ENCODE results near the gene RAP1GAP2.
"Not testable (repeated sequence)": the region's sequence is repeated elsewhere in the genome, so short reads cannot be mapped to it uniquely, and the experiment has no call there.

The RAP1GAP2 gene

DNA sequence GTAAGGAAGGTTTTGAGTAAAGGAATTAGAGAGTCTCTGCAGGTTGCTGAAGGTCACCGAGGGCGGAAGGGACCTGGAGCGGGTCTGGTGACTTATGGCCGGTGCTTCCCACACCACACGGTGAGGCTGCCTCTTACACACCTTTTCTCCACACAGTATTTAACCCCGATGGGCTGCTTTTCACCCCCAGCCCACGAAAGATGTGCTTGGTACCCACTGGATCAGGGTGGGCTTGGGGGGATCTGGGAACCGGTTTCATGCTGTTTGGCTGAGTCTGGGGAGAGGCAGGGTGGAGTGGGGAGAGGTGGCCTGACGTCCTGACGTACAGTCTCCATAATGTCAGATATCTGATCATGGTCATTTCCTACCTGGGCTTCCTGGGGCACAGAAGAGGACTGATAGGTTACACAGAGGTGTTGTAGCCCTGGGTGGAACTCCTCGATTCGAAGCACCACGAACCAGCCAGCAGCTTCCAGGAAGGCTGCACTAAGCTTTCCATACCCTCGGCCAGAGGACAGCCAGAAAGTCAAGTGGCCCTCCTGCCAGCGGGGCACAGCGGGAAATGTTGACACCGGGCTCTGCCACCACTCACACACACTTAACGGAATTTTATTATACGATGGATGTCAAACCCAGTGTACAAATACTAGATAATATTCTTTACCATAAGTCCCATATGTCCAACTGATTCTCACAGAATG lies 233.1 kb downstream of the RAP1GAP2 start:
- no peaks in the 10 kb centered on the region for H3K27me3 ChIP-seq (ENCODE audit: insufficient read depth, low read length)
- no peak overlapping the region for H3K18ac ChIP-seq (ENCODE audit: low read length)
- no peaks in the 10 kb centered on the region for H3K79me2 ChIP-seq (ENCODE audit: control insufficient read depth, insufficient read depth, low read length, poor library complexity)
- H3K79me1 ChIP-seq (ENCODE audit: low read length) = no peaks in the 10 kb centered on the region
- no peak overlapping the region for H3K9ac ChIP-seq (ENCODE audit: low read length)
- no peak overlapping the region for H3K27ac ChIP-seq (ENCODE audit: low read depth, low read length)
- no peak overlapping the region for H2BK120ac ChIP-seq (ENCODE audit: insufficient read depth, low read length, poor library complexity)
- H3K4me2 ChIP-seq (ENCODE audit: low read length) = no peak overlapping the region
- H3K9me3 ChIP-seq (ENCODE audit: insufficient read depth, low read depth, low read length) = no peaks in the 10 kb centered on the region
- no peak overlapping the region for H2AFZ ChIP-seq (ENCODE audit: insufficient read depth, low read length, poor library complexity)
- no peak overlapping the region for H2BK12ac ChIP-seq (ENCODE audit: low read length)
- no peaks in the 10 kb centered on the region for H3K4me1 ChIP-seq (ENCODE audit: control insufficient read depth in 1 of 2, insufficient read depth in 2 of 2, low read length in 2 of 2)
- no peak overlapping the region for H3K4me3 ChIP-seq (ENCODE audit: low read depth, low read length)
- H4K91ac ChIP-seq (ENCODE audit: low read depth, low read length) = no peak overlapping the region
- no peak overlapping the region for H4K12ac ChIP-seq (ENCODE audit: low read depth, low read length)
- H2AK5ac ChIP-seq (ENCODE audit: low read length) = no peak overlapping the region
- no peak overlapping the region for H4K8ac ChIP-seq (ENCODE audit: low read depth, low read length)
- H3K36me3 ChIP-seq (ENCODE audit: control insufficient read depth in 1 of 2, insufficient read depth in 2 of 2, low read length in 2 of 2) = peaks cover 9 to 18% of the 10 kb centered on the region in 2 experiments
- H3K4ac ChIP-seq (ENCODE audit: low read depth, low read length) = no peak overlapping the region
- no CpG with 5 or more reads among the region's 19 CpGs for WGBS (ENCODE audit: extremely low coverage, insufficient coverage, insufficient read length)
- no peak overlapping the region for H2BK5ac ChIP-seq (ENCODE audit: low read depth, low read length, poor library complexity)
- no peak for DNase-seq
- H3K14ac ChIP-seq (ENCODE audit: low read length) = no peak overlapping the region
- no peak overlapping the region for H3K23ac ChIP-seq (ENCODE audit: low read length)

- Histone ChIP-seq H3K18ac (ENCODE audit: low read length) (no peak overlapping the region), H2BK120ac (ENCODE audit: insufficient read depth, low read length, poor library complexity) (no peak overlapping the region), H3K79me1 (ENCODE audit: low read length) (no peaks in the 10 kb centered on the region), H3K14ac (ENCODE audit: low read length) (no peak overlapping the region), H2BK5ac (ENCODE audit: low read depth, low read length, poor library complexity) (no peak overlapping the region), H3K36me3 (ENCODE audit: control insufficient read depth in 1 of 2, insufficient read depth in 2 of 2, low read length in 2 of 2) (peaks cover 9 to 18% of the 10 kb centered on the region in 2 experiments), H2AK5ac (ENCODE audit: low read length) (no peak overlapping the region), H3K4ac (ENCODE audit: low read depth, low read length) (no peak overlapping the region), H3K4me3 (ENCODE audit: low read depth, low read length) (no peak overlapping the region), H2AFZ (ENCODE audit: insufficient read depth, low read length, poor library complexity) (no peak overlapping the region), H3K27me3 (ENCODE audit: insufficient read depth, low read length) (no peaks in the 10 kb centered on the region), H4K12ac (ENCODE audit: low read depth, low read length) (no peak overlapping the region), H4K8ac (ENCODE audit: low read depth, low read length) (no peak overlapping the region), H3K9ac (ENCODE audit: low read length) (no peak overlapping the region), H3K27ac (ENCODE audit: low read depth, low read length) (no peak overlapping the region), H3K79me2 (ENCODE audit: control insufficient read depth, insufficient read depth, low read length, poor library complexity) (no peaks in the 10 kb centered on the region), H3K9me3 (ENCODE audit: insufficient read depth, low read depth, low read length) (no peaks in the 10 kb centered on the region), H3K4me1 (ENCODE audit: control insufficient read depth in 1 of 2, insufficient read depth in 2 of 2, low read length in 2 of 2) (no peaks in the 10 kb centered on the region), H2BK12ac (ENCODE audit: low read length) (no peak overlapping the region), H4K91ac (ENCODE audit: low read depth, low read length) (no peak overlapping the region), H3K4me2 (ENCODE audit: low read length) (no peak overlapping the region), H3K23ac (ENCODE audit: low read length) (no peak overlapping the region)
- DNase-seq = no peak
- WGBS (ENCODE audit: extremely low coverage, insufficient coverage, insufficient read length) = no CpG with 5 or more reads among the region's 7 CpGs
These were observed 233.9 kb downstream of the RAP1GAP2 start for GRCh38 chr17:3030096-3030495.

DNA sequence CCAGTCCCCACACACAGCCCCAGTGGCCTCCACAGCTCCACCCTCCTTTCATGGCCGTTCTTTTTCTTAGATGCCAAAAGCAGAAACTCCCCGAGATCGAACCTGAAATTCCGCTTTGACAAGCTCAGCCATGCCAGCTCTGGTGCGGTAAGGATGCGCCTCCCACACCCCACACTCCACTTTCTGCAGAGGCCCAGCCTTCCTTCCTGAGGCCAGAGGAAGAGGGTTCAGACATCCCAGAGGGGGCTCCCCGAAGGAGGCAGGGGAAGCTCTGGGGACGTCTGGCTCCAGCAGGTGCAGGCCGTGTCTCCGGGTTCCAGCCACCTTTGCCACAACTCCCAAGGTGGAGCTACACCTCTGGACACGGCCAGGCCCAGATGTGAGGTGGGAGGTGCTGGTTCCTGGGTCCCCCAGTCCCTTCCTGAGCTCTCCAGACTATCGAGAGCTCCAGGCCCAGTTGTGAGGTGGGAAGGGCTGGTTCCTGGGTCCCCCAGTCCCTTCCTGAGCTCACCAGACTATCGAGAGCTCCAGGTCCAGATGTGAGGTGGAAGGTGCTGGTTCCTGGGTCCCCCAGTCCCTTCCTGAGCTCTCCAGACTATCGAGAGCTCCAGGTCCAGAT lies 234.7 kb downstream of the RAP1GAP2 start:
- not testable (repeated sequence) for H2BK12ac ChIP-seq (ENCODE audit: low read length); DNase-seq; H3K14ac ChIP-seq (ENCODE audit: low read length); H3K79me1 ChIP-seq (ENCODE audit: low read length); H3K23ac ChIP-seq (ENCODE audit: low read length); H2AK5ac ChIP-seq (ENCODE audit: low read length); H3K4me1 ChIP-seq (ENCODE audit: control insufficient read depth in 1 of 2, insufficient read depth in 2 of 2, low read length in 2 of 2); H4K8ac ChIP-seq (ENCODE audit: low read depth, low read length); H3K27ac ChIP-seq (ENCODE audit: low read depth, low read length); H2BK5ac ChIP-seq (ENCODE audit: low read depth, low read length, poor library complexity); H3K27me3 ChIP-seq (ENCODE audit: insufficient read depth, low read length); H3K9ac ChIP-seq (ENCODE audit: low read length); H2AFZ ChIP-seq (ENCODE audit: insufficient read depth, low read length, poor library complexity); H3K4me2 ChIP-seq (ENCODE audit: low read length); H3K4me3 ChIP-seq (ENCODE audit: low read depth, low read length); H4K12ac ChIP-seq (ENCODE audit: low read depth, low read length); H3K18ac ChIP-seq (ENCODE audit: low read length); H3K4ac ChIP-seq (ENCODE audit: low read depth, low read length); H2BK120ac ChIP-seq (ENCODE audit: insufficient read depth, low read length, poor library complexity); H4K91ac ChIP-seq (ENCODE audit: low read depth, low read length); H3K79me2 ChIP-seq (ENCODE audit: control insufficient read depth, insufficient read depth, low read length, poor library complexity); H3K9me3 ChIP-seq (ENCODE audit: insufficient read depth, low read depth, low read length)
- H3K36me3 ChIP-seq (ENCODE audit: control insufficient read depth in 1 of 2, insufficient read depth in 2 of 2, low read length in 2 of 2) = peaks cover 9 to 15% of the 10 kb centered on the region in 2 experiments
- no CpG with 5 or more reads among the region's 14 CpGs for WGBS (ENCODE audit: extremely low coverage, insufficient coverage, insufficient read length)

- no peak overlapping the region for H3K4ac ChIP-seq (ENCODE audit: low read depth, low read length)
- H3K27ac ChIP-seq (ENCODE audit: low read depth, low read length) = no peak overlapping the region
- H4K8ac ChIP-seq (ENCODE audit: low read depth, low read length) = no peak overlapping the region
- H4K91ac ChIP-seq (ENCODE audit: low read depth, low read length) = no peak overlapping the region
- no peak overlapping the region for H3K23ac ChIP-seq (ENCODE audit: low read length)
- no peak for DNase-seq
- H3K18ac ChIP-seq (ENCODE audit: low read length) = no peak overlapping the region
- no peak overlapping the region for H3K9ac ChIP-seq (ENCODE audit: low read length)
- WGBS (ENCODE audit: extremely low coverage, insufficient coverage, insufficient read length) = no CpG with 5 or more reads among the region's 27 CpGs
- H2AFZ ChIP-seq (ENCODE audit: insufficient read depth, low read length, poor library complexity) = no peak overlapping the region
- H4K12ac ChIP-seq (ENCODE audit: low read depth, low read length) = no peak overlapping the region
- no peak overlapping the region for H2AK5ac ChIP-seq (ENCODE audit: low read length)
- no peaks in the 10 kb centered on the region for H3K4me1 ChIP-seq (ENCODE audit: control insufficient read depth in 1 of 2, insufficient read depth in 2 of 2, low read length in 2 of 2)
- H3K14ac ChIP-seq (ENCODE audit: low read length) = no peak overlapping the region
- no peaks in the 10 kb centered on the region for H3K79me1 ChIP-seq (ENCODE audit: low read length)
- no peaks in the 10 kb centered on the region for H3K79me2 ChIP-seq (ENCODE audit: control insufficient read depth, insufficient read depth, low read length, poor library complexity)
- H3K9me3 ChIP-seq (ENCODE audit: insufficient read depth, low read depth, low read length) = no peaks in the 10 kb centered on the region
- no peak overlapping the region for H2BK5ac ChIP-seq (ENCODE audit: low read depth, low read length, poor library complexity)
- H2BK120ac ChIP-seq (ENCODE audit: insufficient read depth, low read length, poor library complexity) = no peak overlapping the region
- H3K4me2 ChIP-seq (ENCODE audit: low read length) = no peak overlapping the region
- H3K4me3 ChIP-seq (ENCODE audit: low read depth, low read length) = no peak overlapping the region
- H2BK12ac ChIP-seq (ENCODE audit: low read length) = no peak overlapping the region
- H3K27me3 ChIP-seq (ENCODE audit: insufficient read depth, low read length) = no peaks in the 10 kb centered on the region
- peaks cover 2 to 11% of the 10 kb centered on the region in 2 experiments for H3K36me3 ChIP-seq (ENCODE audit: control insufficient read depth in 1 of 2, insufficient read depth in 2 of 2, low read length in 2 of 2)
These were observed 236.3 kb downstream of the RAP1GAP2 start for GRCh38 chr17:3032258-3033247.
